NCI-H345 treated with DMSO at 0.1 percent for 48 hours (cell line): ENCODE measurements around the gene PACSIN1.

Experiments
- DNase-seq: peaks from one replicate; lab custom pipeline; 2025; ENCODE audit not compliant: unreplicated experiment; lab: John Stamatoyannopoulos, UW

The PACSIN1 gene

GRCh38 chr6:34514112-34514511, 48.2 kb downstream of the PACSIN1 start:
- DNase-seq: no peak

DNA sequence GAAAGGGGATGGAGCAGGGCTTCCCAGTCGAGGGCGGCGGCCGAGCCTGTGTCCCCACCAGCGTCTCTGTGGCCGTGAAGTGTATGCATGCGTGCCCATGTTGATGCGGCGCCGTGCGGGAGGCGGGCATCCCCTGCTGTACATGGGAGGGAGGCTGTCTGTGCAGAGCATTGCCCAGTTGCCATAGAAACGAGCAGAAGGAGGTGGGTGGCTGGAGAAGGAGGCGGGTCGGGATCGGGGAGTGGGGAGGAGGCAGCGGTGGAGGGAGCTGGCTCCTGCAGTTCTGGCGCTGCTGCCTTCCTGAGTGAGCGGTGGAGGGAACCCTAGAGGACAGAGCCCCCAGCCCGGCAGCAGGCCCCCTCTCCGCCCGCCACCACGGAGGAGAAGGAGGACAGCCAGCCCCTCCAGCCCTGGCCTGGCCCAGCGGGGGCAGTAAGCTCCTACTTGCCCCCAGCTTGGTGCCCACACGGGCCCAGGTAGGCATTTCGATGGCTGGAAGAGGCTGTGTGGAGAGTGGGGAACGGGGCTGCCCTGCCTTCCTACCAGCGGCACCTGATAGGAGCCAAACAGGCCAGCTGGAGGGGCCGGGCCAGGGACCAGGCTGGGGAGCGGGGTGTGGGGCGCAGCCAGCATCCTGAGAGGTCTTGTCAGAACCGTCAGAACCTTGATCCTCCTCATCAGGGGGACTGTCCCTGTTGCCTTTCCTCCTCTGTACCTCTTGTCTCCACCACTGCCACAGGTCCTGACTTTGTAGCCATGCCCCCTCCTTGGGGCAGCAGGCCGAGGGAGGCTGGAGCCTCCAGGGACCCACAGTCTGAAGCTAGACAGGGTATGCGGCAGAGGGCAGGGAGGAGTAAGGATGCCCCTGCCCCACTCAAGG, 49.0 kb downstream of the PACSIN1 start:
- no peak for DNase-seq

GRCh38 chr6:34515473-34516387, 49.9 kb downstream of the PACSIN1 start:
- no peak for DNase-seq

DNA sequence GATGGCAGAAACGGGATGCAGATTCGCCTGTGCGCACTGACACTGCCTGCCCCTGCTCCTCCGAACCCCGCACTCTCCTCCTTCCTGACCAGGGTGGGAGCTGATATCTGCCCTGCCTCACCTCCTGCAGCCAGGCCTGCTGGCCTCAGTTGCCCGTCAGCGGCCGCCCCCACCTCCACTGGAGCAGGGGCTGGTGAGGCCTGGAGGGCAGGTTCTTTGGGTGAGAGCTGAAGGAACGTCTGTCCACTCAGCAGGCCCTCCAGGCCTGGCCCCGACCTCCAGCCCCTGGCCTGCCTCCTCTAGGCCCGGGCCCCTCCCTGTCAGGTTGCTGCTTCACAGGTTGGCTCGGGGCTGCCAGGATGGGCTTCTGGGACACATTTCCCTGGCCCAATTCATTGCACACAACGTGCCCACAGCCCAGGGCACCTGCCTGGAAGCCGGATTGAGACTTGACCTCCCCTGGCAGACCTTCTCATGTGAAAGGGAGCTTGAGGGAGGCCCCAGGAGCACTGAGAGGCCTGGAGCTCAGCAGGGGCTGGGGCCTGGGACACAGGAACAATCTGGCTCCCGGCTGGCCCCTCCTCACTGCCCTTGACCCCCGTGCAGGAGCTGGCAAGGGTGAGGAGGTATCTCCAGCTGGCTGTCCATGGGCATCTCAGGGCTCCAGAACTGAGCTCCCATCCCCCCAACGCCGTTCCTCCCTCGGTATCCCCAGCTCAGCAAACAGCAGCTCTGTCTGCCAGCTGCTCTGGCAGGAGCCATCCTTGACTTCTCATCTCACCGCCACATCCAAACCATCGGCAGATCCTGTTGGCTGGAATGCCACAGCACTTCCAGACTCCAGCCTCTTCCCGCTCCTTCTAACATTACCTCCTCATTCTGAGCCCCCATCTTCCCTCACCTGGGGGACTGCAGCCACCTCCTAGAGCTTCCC, 50.8 kb downstream of the PACSIN1 start:
- no peak for DNase-seq

DNA sequence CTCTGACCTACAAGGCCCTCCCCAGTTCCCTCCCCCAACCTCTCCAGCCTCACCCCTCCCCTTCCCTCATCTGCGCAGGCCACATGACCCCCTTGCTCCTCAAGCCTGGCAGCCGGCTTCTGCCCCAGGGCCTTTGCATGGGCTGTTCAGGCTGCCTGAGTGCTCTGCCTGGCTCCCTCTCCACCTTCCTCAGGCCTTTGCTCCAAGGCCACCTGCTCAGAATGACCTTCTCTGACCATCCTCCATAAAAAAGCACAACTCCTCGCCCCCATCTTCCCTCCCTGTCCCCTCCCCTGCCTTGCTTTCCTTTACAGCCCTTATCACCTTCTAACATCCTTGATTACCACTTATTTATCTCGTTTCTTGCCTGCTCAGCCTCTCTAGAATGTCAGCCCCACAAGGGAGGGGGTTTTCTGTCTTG, 51.6 kb downstream of the PACSIN1 start:
- DNase-seq: no peak

DNA sequence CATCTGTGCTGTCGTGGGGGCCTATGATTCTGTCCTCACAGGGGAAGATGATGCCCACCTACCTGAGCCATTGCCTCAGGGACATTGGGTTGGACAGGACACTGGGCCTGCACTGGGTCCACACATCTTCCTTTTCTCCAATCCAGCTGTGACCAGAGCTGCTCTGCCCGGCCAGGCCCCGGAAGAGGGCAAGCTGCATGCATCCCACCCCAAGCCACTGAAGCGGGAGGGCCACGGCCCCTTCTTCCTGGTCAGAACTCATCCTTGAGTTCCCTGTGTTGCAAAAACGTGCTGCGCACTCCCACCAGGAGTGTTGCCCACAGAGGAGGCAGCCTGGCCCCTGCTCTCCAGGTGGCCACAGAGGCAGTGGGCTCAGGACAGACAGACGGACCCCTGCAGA, 52.1 kb downstream of the PACSIN1 start:
- no peak for DNase-seq

- DNase-seq: no peak
Observed at GRCh38 chr6:34518669-34519365, 52.9 kb downstream of the PACSIN1 start.

GRCh38 chr6:34519971-34520644, 54.2 kb downstream of the PACSIN1 start:
- DNase-seq: no peak

GRCh38 chr6:34520645-34521462, 55.0 kb downstream of the PACSIN1 start:
- DNase-seq: no peak

DNA sequence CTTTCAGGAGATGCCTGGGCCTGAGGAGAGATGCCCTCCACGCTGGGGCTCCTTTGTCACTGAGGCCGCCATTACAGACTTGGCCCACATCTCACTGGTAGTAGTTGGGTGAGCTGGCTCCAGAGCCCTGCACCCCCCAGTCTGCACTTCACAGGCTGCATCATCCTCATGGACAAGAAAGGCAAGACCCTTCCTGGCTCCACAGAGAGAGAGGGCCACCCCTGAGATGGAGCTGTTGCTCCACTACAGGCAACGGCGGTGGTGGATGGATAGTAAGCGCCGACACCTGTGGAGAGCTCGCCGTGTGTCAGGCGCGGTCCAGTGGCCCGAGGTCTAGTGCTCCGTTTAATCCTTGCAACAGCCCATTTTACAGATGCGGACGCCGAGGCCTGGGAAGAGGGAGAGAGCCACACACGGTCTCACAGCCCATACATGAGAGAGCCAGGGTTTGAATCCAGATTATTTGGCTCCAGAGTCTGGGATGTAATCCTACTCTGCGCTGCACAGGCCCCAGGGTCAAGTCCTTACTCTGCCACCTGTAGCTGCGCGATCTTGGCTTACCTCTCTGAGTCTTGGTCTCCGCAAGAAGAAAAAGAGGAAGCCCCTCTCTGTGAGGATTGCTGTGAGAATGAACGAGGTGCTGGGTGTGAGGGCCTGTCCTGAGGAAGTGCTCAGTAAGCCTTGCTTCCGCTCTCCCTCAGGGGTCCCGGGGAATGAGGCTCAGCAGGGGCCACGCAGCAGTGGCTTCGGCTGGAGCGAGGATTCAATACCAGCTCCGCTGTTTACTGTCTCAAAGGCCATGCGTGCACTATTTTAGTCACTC, 55.8 kb downstream of the PACSIN1 start:
- no peak for DNase-seq

DNA sequence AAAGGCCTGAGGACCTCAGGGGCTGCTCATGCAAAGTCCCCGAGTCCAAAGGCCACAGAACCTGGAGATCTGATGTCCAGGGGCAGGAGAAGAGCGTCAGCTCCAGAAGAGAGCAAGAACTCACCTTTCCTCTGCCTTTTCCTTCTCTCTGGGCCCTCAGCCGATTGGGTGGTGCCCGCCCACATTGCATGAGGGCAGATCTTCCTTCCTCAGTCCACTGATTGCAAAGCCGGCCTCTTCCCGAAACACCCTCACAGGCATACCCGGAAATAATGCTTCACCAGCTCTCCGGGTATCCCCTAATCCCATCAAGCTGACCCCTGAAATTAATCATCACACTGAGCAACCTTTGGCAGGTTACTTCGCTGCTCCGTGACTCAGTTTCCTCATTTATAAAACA, 56.9 kb downstream of the PACSIN1 start:
- DNase-seq: no peak

GRCh38 chr6:34523441-34524206, 57.7 kb downstream of the PACSIN1 start:
- DNase-seq: no peak

- no peak for DNase-seq
Observed at GRCh38 chr6:34524499-34524898, 58.6 kb downstream of the PACSIN1 start.

DNA sequence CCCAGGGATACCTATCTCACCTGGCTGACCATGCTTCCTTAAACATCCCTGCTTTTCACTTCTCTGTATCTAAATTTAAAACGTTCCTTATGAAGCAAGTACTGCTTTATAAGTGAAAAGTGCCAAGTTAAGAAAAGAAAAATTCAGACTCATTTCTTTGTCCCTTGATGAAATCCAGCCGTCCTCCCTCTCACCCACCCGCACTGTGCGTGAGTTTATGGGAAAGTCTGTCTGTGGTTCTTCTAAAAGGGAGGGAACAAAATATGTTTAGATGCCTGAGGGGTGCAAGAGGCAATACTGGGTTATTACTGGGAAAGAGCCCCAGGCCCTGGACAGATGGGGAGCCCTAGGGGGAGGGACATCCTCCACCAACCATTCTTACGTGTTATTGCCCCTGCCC, 59.1 kb downstream of the PACSIN1 start:
- DNase-seq: no peak

DNA sequence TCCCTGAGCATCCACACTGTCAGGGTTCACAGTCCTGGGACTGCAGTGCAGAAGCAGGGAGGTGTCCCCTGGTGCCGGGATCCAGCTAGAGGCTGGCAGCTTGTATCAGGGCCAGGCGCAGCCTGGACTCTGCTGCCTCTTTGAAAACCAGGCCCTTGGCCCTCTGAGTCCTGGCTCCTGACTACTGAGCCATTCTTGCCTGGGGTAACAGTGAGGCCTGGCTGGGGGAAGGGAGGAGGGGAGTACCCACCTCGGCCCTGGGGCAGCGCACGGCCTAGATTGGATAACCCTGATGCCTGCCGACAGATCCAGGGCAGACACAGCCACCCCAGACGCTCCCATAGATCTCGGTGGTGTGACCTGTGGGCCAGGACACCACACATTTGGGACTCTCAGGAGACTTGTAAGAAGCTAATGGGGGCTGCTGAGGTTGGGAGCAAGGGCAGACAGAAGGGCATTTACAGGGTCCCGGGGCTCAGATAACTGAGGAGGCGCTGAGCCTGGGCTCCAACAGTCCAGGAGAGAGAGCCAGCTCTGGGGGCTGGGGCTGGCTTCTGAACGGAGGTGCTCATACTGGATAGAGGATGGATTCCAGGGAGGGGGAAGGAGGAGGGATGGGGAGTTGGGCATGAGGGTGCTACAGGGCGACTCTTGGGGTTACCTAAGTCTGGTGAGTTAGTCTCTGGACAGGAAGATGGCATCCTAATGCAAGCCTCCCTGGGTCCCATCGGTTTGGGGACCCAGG, 59.7 kb downstream of the PACSIN1 start:
- no peak for DNase-seq

GRCh38 chr6:34526241-34526972, 60.5 kb downstream of the PACSIN1 start:
- DNase-seq: no peak
